Sigmoid colon (tissue), 7 donors: Measurements from ENCODE around the gene TMED4. TPM values are rescaled to one million over a fixed set of nuclear protein-coding genes. Genes with fewer than 3 reads are reported as not detected.

Source experiments
- DNase-seq: peaks from one replicate; pipeline ENCODE4 v3.0.0-alpha.2; 2019
- H3K27ac ChIP-seq, 4 donors: fragments of 200-600 bp; sonication (generic); one replicate each; pipeline ENCODE4 v1.5.1; 2016 to 2019; ENCODE audit warnings: mild to moderate bottlenecking in 1 of 4
- H3K27me3 ChIP-seq, 3 donors: fragments of 200-600 bp; sonication (generic); one replicate each; pipeline ENCODE4 v1.5.1; 2019; ENCODE audit warnings: mild to moderate bottlenecking in 1 of 3
- H3K36me3 ChIP-seq, 4 donors: fragments of 200-600 bp; sonication (generic); one replicate each; pipeline ENCODE4 v1.5.1; 2016 to 2019
- H3K4me1 ChIP-seq, 4 donors: fragments of 200-600 bp; sonication (generic); one replicate each; pipeline ENCODE4 v1.5.1; 2017 to 2019
- H3K4me3 ChIP-seq, 4 donors: fragments of 200-600 bp; sonication (generic); one replicate each; pipeline ENCODE4 v1.5.1; 2017 to 2019; ENCODE audit warnings: mild to moderate bottlenecking in 2 of 4, moderate library complexity in 1 of 4
- H3K9me3 ChIP-seq, 4 donors: fragments of 200-600 bp in 3 of 4; sonication (generic) in 3 of 4; one replicate each; pipeline versions ENCODE4 v1.5.1 to v1.6.1; 2013 to 2019
- EP300 ChIP-seq, 4 donors: sonication (generic); formaldehyde crosslinking; IDR thresholded peaks; one replicate each; pipeline ENCODE4 v1.6.1; 2017; ENCODE audit warnings: antibody characterized with exemption in 4 of 4
- POLR2A ChIP-seq, 2 donors: fragments of 450-650 bp; IDR thresholded peaks; one replicate each; pipeline ENCODE4 v1.6.1; 2016; ENCODE audit warnings: antibody characterized with exemption in 2 of 2, mild to moderate bottlenecking in 2 of 2, moderate library complexity in 2 of 2
- POLR2AphosphoS5 ChIP-seq, 4 donors: sonication (generic); formaldehyde crosslinking; IDR thresholded peaks; one replicate each; pipeline ENCODE4 v1.6.1; 2017; ENCODE audit warnings: antibody characterized with exemption in 4 of 4
- WGBS, 2 donors: extraction: QIAGEN DNeasy Blood & Tissue Kit; methylation state at CpG; one replicate each; pipeline ENCODE4 v1.1.7; 2013; 5-methylcytosine and 5-hydroxymethylcytosine counted together
- intact Hi-C: fragments of 100-400 bp; cut with DNase I; formaldehyde crosslinking; loops from one replicate; pipeline ENCODE4 v1.15.1; 2023
- polyA plus RNA-seq, 3 donors: library from polyadenylated mRNA; stranded (reverse); fragments of 200-250 nt; gene quantifications; one replicate each; pipeline ENCODE4 v1.2.3, GENCODE V29; 2013
- total RNA-seq, 4 donors: library from RNA; depleted of rRNA; stranded (reverse); fragments of >200 nt; gene quantifications; one replicate each; pipeline ENCODE4 v1.1.0, GENCODE V29; 2016
- TF ChIP-seq, protein P1 (sequence below), 4 experiments: fragments of 450-650 bp in 3 of 4; fragments of 200-600 bp in 1 of 4; IDR thresholded peaks; one replicate each; pipeline ENCODE4 v1.5.1; 2016 to 2019; ENCODE audit warnings: antibody characterized with exemption in 4 of 4, mild to moderate bottlenecking in 3 of 4, moderate library complexity in 2 of 4
- donor health status: healthy with polysubstance abuse.
- donor health status: Bipolar disorder and iron deficiency.
- donor health status: healthy.

Gene TMED4
- total and polyA plus RNA-seq, 7 donors: 18.6 to 209 (median 114) TPM

- Histone ChIP-seq H3K27me3 (no peaks in the 10 kb centered on the region), H3K4me3 (no peak overlapping the region), H3K4me1 (peaks cover 0 to 42% (median 35%) of the 10 kb centered on the region in 4 donors), H3K27ac (no peak overlapping the region), H3K9me3 (no peaks in the 10 kb centered on the region), H3K36me3 (peaks cover 8 to 66% (median 30%) of the 10 kb centered on the region in 4 donors)
- WGBS, 2 donors: 86 to 89% methylated on average over 2 of the region's 2 CpGs
- no peak for DNase-seq
- intact Hi-C loops: no loop called here
- TF ChIP-seq, protein P1, sequence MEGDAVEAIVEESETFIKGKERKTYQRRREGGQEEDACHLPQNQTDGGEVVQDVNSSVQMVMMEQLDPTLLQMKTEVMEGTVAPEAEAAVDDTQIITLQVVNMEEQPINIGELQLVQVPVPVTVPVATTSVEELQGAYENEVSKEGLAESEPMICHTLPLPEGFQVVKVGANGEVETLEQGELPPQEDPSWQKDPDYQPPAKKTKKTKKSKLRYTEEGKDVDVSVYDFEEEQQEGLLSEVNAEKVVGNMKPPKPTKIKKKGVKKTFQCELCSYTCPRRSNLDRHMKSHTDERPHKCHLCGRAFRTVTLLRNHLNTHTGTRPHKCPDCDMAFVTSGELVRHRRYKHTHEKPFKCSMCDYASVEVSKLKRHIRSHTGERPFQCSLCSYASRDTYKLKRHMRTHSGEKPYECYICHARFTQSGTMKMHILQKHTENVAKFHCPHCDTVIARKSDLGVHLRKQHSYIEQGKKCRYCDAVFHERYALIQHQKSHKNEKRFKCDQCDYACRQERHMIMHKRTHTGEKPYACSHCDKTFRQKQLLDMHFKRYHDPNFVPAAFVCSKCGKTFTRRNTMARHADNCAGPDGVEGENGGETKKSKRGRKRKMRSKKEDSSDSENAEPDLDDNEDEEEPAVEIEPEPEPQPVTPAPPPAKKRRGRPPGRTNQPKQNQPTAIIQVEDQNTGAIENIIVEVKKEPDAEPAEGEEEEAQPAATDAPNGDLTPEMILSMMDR (IDR thresholded peaks at IDR 0.05): no peak
- TF ChIP-seq POLR2AphosphoS5 (IDR thresholded peaks at IDR 0.05) (no peak), EP300 (IDR thresholded peaks at IDR 0.05) (no peak), POLR2A (IDR thresholded peaks at IDR 0.05) (no peak)
Measured at GRCh38 chr7:44576228-44576627, 5.8 kb downstream of the TMED4 start.

- peaks cover 0 to 31% (median 24%) of the 10 kb centered on the region in 4 donors for H3K4me1 ChIP-seq
- TF ChIP-seq, protein P1 (IDR thresholded peaks at IDR 0.05): no peak
- TF ChIP-seq EP300 (IDR thresholded peaks at IDR 0.05) (no peak), POLR2A (IDR thresholded peaks at IDR 0.05) (no peak), POLR2AphosphoS5 (IDR thresholded peaks at IDR 0.05) (no peak)
- no peak overlapping the region for H3K4me3 ChIP-seq
- H3K27me3 ChIP-seq: no peaks in the 10 kb centered on the region
- intact Hi-C loops: no loop called here
- peak overlapping the region in 1 of 4 donors; percentile 92 for H3K27ac ChIP-seq
- no peak for DNase-seq
- peaks cover 17 to 66% (median 40%) of the 10 kb centered on the region in 4 donors for H3K36me3 ChIP-seq
- no peaks in the 10 kb centered on the region for H3K9me3 ChIP-seq
Measured at GRCh38 chr7:44575054-44575453, 7.0 kb downstream of the TMED4 start.

- no peak for DNase-seq
- WGBS, 2 donors: 28 to 33% methylated on average over 18 of the region's 18 CpGs
Measured at GRCh38 chr7:44574287-44574872, 7.7 kb downstream of the TMED4 start.

GRCh38 chr7:44573464-44574286, 8.4 kb downstream of the TMED4 start, which contains the start of gene DDX56:
DDX56 (minus strand) TSS chr7:44573908; CDS start chr7:44573895, 13 bp downstream.
- peak; percentile 91 to 98 (median 96) for TF ChIP-seq POLR2AphosphoS5 (IDR thresholded peaks at IDR 0.05)
- TF ChIP-seq POLR2A (IDR thresholded peaks at IDR 0.05): peak; percentile 91
- TF ChIP-seq, protein P1 (IDR thresholded peaks at IDR 0.05): no peak
- 0% methylated on average over 74 of the region's 74 CpGs for WGBS, 2 donors
- Histone ChIP-seq H3K9me3 (no peaks in the 10 kb centered on the region), H3K27ac (peak within 1 kb of the TSS; percentile 86 to 94 (median 90)), H3K36me3 (peaks cover 31 to 66% (median 43%) of the 10 kb centered on the region in 4 donors), H3K27me3 (no peaks in the 10 kb centered on the region), H3K4me1 (peaks cover 0 to 25% (median 22%) of the 10 kb centered on the region in 4 donors), H3K4me3 (peak within 1 kb of the TSS; percentile 55 to 89 (median 86))
- DNase-seq: peak; percentile 97
- intact Hi-C loops: no loop called here

More at GRCh38 chr7:44574287-44574872, 7.7 kb downstream of the TMED4 start:
- Histone ChIP-seq H3K27me3 (no peaks in the 10 kb centered on the region), H3K27ac (peak overlapping the region; percentile 86 to 94 (median 90)), H3K36me3 (peaks cover 24 to 66% (median 41%) of the 10 kb centered on the region in 4 donors), H3K4me3 (peak overlapping the region; percentile 55 to 89 (median 86)), H3K9me3 (no peaks in the 10 kb centered on the region), H3K4me1 (peaks cover 0 to 25% (median 22%) of the 10 kb centered on the region in 4 donors)
- intact Hi-C loops: no loop called here
- TF ChIP-seq POLR2AphosphoS5 (IDR thresholded peaks at IDR 0.05) (no peak), POLR2A (IDR thresholded peaks at IDR 0.05) (no peak), EP300 (IDR thresholded peaks at IDR 0.05) (no peak)
- TF ChIP-seq, protein P1 (IDR thresholded peaks at IDR 0.05): no peak
